Stimulated activated CD8-positive, alpha-beta memory T cell treated with anti-CD3 and anti-CD28 coated beads, Interleukin-15, amount 100 ng/mL, for 4 hours (primary cell): ENCODE results near the gene MIGA2.

ENCODE experiments used
- DNase-seq, 2 donors: peaks; one replicate each; pipeline ENCODE4 v3.0.0-alpha.2; 2020; ENCODE audit warnings: low read depth in 2 of 2

MIGA2 gene

GRCh38 chr9:129073404-129073803 lies 37.0 kb downstream of the MIGA2 start:
- DNase-seq = no peak

- no peak for DNase-seq
These were observed 37.7 kb downstream of the MIGA2 start for GRCh38 chr9:129074106-129074505.

- no peak for DNase-seq
These were observed 39.7 kb downstream of the MIGA2 start for GRCh38 chr9:129075996-129076639.

- no peak for DNase-seq
These were observed 40.2 kb downstream of the MIGA2 start for GRCh38 chr9:129076640-129077037.

GRCh38 chr9:129077236-129077635 lies 40.8 kb downstream of the MIGA2 start:
- DNase-seq = no peak

- no peak for DNase-seq
These were observed 42.5 kb downstream of the MIGA2 start for GRCh38 chr9:129078691-129079503.

- DNase-seq = no peak
These were observed 43.4 kb downstream of the MIGA2 start for GRCh38 chr9:129079829-129080228.

- DNase-seq = no peak
These were observed 43.8 kb downstream of the MIGA2 start for GRCh38 chr9:129080298-129080600.

- peak; percentile 98 for DNase-seq
These were observed 44.4 kb downstream of the MIGA2 start, which contains the start of gene DOLPP1 for GRCh38 chr9:129080601-129081387. Gene DOLPP1 (plus strand): TSS chr9:129081111. CDS start chr9:129081132, 21 bp downstream.

GRCh38 chr9:129081388-129081904 lies 45.0 kb downstream of the MIGA2 start:
- DNase-seq = no peak

- no peak for DNase-seq
These were observed 47.7 kb downstream of the MIGA2 start for GRCh38 chr9:129084087-129084486.

- no peak for DNase-seq
These were observed 52.8 kb downstream of the MIGA2 start for GRCh38 chr9:129089246-129089645.

- DNase-seq = no peak
These were observed 57.4 kb downstream of the MIGA2 start for GRCh38 chr9:129093602-129094386.

GRCh38 chr9:129094387-129095169 lies 58.2 kb downstream of the MIGA2 start:
- no peak for DNase-seq

- no peak for DNase-seq
These were observed 58.8 kb downstream of the MIGA2 start for GRCh38 chr9:129095170-129095667.

- DNase-seq = no peak
These were observed 59.5 kb downstream of the MIGA2 start for GRCh38 chr9:129095908-129096307.

- DNase-seq = no peak
These were observed 61.4 kb downstream of the MIGA2 start for GRCh38 chr9:129097671-129098306.

- no peak for DNase-seq
These were observed 61.9 kb downstream of the MIGA2 start for GRCh38 chr9:129098328-129098727.

- no peak for DNase-seq
These were observed 64.2 kb downstream of the MIGA2 start for GRCh38 chr9:129100383-129101169.
